PFSK-1 (cell line): ENCODE measurements around the gene TNFRSF12A.

ENCODE experiments used
- POLR2AphosphoS5 ChIP-seq: IDR thresholded peaks from 2 replicates; pipeline ENCODE4 v1.6.1; 2012; ENCODE audit warnings: low read depth, mild to moderate bottlenecking, control low read depth, low read length, moderate library complexity
- SIN3A ChIP-seq: IDR thresholded peaks from 2 replicates; pipeline ENCODE4 v1.6.1; 2012; ENCODE audit warnings: mild to moderate bottlenecking, low read length, moderate library complexity, borderline replicate concordance; ENCODE audit not compliant: insufficient read depth
- TAF1 ChIP-seq: IDR thresholded peaks from 2 replicates; pipeline ENCODE4 v1.6.1; 2012; ENCODE audit warnings: low read length, control low read depth, borderline replicate concordance; ENCODE audit not compliant: insufficient read depth
- TF ChIP-seq, protein P1 (sequence below), 2 experiments: IDR thresholded peaks; 2 replicates each; pipeline versions ENCODE4 v1.6.1 to v1.8.0; 2011 to 2012; ENCODE audit warnings: low read depth in 2 of 2, low read length in 2 of 2, control low read depth in 1 of 2, inconsistent platforms in 1 of 2, mild to moderate bottlenecking in 1 of 2, moderate library complexity in 1 of 2; ENCODE audit not compliant: insufficient read depth in 1 of 2

- TF ChIP-seq POLR2AphosphoS5 = no peak
- TF ChIP-seq SIN3A = no peak
- TF ChIP-seq TAF1 = no peak
- TF ChIP-seq, protein P1, sequence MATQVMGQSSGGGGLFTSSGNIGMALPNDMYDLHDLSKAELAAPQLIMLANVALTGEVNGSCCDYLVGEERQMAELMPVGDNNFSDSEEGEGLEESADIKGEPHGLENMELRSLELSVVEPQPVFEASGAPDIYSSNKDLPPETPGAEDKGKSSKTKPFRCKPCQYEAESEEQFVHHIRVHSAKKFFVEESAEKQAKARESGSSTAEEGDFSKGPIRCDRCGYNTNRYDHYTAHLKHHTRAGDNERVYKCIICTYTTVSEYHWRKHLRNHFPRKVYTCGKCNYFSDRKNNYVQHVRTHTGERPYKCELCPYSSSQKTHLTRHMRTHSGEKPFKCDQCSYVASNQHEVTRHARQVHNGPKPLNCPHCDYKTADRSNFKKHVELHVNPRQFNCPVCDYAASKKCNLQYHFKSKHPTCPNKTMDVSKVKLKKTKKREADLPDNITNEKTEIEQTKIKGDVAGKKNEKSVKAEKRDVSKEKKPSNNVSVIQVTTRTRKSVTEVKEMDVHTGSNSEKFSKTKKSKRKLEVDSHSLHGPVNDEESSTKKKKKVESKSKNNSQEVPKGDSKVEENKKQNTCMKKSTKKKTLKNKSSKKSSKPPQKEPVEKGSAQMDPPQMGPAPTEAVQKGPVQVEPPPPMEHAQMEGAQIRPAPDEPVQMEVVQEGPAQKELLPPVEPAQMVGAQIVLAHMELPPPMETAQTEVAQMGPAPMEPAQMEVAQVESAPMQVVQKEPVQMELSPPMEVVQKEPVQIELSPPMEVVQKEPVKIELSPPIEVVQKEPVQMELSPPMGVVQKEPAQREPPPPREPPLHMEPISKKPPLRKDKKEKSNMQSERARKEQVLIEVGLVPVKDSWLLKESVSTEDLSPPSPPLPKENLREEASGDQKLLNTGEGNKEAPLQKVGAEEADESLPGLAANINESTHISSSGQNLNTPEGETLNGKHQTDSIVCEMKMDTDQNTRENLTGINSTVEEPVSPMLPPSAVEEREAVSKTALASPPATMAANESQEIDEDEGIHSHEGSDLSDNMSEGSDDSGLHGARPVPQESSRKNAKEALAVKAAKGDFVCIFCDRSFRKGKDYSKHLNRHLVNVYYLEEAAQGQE (IDR thresholded peaks at IDR 0.05; ENCODE audit: insufficient read depth in 1 of 2, low read depth in 2 of 2, low read length in 2 of 2) = no peak
These were observed 12.9 kb upstream of the TNFRSF12A start for GRCh38 chr16:3007059-3007956.
